GM18868 (cell line): Measurements from ENCODE around the gene LRRC56.
A peak's percentile ranks its signal among the peaks of the same experiment; 100 is the strongest.

Experiments
- ATAC-seq: cut with Tn5 transposase; IDR thresholded peaks from one replicate; pipeline ENCODE4 v1.9.1; 2021; ENCODE audit warnings: mild to moderate bottlenecking, moderate library complexity; ENCODE audit not compliant: unreplicated experiment

LRRC56 gene

DNA sequence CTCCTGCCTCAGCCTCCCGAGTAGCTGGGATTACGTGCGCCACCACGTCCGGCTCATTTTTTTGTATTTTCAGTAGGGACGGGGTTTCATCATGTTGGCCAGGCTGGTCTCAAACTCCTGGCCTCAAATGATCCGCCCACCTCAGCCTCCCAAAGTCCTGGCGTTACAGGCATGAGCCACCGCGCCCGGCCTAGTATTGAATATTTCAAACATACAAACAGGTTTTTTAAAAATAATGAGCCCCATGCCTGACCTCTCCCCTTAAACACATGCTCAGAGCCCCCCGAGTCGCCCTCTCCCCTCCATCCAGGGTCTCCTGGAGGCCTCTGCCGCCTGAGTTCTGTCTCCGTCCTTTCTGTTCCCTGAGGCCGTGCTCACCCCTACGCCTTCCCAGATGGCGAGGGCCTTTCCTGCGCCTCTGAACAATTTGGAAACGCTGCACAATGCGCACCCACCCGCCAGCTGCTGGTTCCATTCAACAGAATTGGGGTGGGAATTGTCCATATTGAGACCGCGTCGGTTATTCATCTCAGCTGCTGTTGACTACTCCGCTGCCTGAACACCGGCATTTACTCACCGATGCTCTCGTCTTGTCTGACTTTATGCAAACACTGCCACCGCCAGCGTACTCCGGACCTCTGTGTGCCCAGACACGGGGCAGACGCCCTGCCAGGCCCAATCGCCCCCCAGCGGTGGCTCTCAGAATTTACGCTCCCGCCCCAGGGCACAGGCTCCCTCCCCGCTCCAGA is 16.7 kb upstream of the LRRC56 start:
- no peak for ATAC-seq

DNA sequence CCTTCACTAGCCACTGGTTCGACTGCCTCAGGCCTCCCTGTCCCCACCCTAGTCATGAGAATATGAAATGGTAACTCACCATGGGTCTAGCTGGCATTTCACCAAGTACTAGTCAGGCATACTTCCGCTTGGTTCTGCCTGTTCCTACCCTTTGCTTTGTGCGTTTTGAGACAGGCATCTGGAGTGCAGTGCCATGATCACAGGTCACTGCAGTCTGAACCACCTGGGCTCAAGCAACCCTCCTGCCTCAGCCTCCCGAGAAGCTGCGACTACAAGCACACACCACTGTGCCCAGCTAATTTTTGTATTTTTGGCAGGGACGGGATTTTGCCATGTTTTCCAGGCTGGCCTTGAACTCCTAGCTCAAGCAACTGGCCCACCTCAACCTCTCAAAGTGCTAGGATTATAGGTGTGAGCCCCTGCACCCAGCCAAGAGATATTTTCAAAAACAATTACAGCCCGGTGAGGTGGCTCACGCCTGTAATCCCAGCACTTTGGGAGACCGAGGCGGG is 16.1 kb upstream of the LRRC56 start:
- no peak for ATAC-seq

DNA sequence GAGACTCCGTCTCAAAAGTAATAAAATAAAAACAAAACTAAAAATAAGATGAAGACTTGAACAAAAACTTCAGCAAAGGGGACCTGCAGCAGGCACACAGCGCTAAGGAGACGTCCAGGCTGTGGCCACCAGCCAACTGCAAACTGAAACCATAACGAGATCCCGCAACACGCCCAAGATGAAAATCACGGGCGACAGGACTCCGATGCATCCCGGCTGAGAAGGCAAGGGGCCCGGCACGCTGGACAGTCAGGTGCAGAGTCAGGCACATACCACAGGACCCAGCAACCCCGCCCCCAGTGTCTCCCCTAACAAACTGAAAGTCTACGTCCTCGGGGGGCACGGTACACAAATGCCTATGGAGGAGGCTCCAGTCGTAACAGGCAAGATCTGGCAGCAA is 11.1 kb upstream of the LRRC56 start:
- no peak for ATAC-seq

DNA sequence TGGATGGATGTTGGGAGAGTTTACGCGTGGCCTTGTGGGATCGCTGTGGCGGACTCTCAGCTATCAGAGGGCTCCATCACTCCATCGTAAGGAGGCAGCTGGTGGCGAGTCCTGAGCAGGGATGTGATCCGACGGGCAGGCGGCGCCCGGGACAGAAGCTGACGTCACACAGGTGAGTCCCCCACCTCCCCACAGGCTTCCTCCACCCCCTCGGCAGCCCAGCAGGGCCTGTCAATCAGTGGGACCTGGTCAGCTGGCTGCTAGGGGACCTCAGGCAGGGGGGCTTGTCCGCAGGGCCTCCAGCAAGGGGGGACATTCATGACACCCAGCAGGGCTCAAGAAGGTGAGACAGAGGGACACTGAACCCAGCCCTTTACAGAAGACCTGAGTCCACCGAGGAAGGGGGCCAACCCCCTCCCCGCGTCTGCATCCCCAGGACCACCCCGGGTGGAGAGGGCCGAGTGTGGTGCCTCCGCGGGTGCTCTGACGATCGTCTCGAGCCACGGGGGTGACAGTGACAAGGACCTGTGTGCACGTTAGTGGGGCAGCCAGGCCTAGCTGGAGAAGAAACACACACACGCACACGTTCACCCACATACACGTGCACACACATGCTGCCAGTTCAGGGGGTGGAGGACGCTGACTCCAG is 9.0 kb upstream of the LRRC56 start:
- ATAC-seq: no peak

DNA sequence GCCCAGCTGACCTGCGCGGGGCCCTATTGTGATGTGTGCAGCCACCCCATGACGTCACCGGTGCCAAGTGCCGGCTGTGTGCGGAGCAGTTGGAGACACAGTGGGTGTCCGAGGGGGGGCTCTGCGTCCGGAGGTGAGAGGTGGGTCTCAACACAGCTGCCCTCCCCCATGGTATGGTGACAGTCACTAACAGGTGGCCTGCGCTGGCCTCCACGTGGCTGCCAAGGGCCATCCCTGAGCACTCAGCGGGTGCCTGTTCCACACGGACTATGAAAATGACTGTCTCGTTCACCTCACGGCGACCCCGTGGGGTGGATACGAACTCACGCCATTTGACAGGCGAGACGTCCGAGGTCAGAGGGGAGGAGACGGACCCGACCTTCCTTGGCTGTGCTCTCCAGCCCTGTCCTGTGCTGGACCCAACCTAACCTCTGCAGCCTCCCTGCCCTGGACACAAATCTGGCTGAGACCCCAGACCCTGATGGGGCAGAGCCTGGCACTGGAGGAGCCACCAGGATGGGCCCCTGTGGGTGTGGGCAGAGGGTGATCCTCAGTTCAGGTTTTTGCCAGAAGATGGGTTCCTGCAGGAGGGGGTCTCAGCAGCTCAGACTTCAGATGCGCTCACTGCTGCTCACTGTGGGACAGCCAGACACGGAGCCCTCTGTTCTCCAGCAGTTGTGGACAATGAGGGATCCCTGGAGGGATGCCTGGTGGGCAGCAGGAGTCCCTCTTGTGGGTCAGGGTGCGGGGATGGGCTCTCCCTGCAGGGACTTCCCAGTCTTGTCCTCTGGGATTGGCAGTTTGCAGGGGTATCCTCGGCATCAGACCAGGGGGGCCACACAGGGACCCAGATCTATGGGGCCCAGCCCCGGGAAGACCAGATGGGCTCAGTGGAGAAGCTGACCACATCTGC is 8.3 kb upstream of the LRRC56 start:
- no peak for ATAC-seq

DNA sequence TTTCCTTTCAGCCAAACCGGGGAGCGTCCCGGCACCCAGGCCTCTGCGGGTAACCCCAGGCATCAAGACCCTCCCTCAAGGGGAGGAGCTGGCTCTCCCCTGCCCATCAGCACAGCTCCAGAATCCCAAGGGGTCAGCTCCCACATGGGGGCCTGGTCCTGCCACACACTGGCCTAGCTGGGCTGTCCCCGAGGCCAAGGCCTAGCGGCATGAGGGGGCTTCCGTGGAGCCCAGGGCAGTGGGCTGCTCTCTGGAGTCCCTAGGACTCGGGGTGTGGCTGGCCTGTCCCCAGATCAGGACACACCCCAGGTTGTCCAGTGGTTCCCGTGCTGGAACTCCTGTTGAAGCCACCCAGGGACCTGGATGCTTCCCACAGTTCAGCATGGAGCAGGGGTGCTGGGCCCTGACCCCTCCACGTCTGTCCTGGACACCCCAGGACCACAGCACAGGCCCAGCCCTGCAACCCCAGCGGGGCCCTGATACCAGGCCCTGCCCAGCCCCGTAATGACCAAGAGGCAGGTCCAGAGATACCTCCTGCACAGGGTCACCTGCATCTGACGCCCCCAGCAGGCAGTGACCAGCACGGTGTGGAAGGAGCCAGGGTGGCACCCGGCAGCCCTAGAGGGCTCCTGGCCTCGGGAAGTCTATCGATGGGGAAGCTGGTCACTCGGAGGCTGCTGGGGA is 7.5 kb upstream of the LRRC56 start:
- ATAC-seq: no peak

DNA sequence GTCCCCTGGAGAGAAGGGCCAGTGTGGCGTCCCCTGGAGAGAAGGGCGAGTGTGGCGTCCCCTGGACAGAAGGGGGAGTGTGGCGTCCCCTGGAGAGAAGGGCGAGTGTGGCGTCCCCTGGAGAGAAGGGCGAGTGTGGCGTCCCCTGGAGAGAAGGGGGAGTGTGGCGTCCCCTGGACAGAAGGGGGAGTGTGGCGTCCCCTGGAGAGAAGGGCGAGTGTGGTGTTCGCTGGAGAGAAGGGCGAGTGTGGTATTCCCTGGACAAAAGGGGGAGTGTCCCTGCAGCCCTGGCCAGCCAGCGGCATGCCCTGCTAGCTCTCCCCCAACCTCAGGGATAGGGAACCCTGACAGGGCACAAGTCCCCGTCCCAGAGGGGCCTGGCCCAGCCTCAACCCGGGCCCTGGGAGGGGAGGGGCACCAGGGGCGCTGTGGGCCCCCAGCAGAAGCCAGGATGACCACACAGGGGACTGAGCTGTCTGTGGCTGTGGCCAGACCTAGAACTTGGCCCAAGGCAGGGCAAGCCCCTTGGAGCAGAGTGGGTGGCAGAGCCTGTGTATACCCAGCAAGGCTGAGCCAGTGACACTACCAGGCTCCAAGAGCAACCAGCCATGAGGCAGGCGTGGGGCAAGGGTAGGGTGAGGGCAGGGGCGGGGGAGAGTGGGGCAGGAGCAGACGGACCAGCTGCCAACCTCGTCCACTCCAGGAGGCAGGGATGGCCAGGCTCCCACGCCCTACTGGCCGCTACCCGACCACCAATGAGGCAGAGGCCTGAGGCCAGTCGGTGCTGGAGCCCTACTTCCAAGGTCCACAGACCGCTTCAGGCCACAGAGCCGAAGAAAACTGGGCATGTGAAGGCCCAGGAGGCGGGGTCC is 6.1 kb upstream of the LRRC56 start:
- ATAC-seq: no peak

DNA sequence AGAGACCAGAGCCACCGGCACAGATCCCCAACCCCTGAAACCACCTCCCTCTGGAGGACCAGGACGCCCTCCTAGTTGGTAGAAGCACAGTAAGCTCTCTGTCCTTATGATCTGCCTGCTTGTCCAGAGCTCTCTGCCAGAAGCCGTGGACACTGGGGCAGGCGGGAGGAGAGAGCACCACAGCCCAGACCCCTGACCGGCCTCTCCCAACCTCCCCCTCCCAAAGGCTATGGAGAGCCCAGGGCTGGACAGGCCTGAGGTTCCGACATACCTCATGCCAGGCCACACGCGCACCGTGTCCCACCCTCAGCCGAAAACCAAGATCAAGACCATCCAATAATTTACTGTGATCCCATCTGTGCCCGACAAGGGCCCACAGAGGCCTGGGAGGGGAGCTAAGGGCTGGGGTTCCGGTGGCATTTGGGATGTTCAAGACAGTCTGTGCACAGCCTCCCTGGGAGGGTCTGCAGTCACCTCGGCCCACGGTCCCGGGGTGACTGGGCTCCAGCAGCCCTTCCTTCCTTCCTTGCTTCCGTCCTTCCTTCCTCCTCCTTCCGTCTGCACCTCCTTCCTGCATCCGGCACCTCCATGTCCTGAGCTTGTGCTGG is 5.3 kb upstream of the LRRC56 start:
- no peak for ATAC-seq

DNA sequence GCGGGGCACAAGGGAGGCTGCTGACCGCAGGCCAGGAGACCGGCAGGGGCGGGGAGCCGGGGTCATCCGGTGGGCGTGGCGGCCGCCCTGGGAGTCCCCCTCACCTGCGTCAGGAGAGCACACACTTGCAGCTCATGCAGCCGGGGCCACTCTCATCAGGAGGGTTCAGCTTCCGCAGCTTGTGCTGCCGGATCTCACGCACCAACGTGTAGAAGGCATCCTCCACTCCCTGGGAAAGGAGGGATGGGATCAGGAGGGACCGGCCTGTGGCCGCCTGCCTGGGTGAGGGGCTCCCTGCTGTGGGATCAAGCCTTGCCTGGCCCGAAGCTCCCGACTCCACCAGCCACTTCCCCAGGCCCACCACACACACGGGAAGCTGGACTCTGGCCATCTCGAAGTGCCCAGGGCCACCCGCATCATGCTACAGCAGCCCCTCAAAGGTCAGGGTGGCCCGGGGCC is 4.8 kb upstream of the LRRC56 start:
- ATAC-seq: no peak

DNA sequence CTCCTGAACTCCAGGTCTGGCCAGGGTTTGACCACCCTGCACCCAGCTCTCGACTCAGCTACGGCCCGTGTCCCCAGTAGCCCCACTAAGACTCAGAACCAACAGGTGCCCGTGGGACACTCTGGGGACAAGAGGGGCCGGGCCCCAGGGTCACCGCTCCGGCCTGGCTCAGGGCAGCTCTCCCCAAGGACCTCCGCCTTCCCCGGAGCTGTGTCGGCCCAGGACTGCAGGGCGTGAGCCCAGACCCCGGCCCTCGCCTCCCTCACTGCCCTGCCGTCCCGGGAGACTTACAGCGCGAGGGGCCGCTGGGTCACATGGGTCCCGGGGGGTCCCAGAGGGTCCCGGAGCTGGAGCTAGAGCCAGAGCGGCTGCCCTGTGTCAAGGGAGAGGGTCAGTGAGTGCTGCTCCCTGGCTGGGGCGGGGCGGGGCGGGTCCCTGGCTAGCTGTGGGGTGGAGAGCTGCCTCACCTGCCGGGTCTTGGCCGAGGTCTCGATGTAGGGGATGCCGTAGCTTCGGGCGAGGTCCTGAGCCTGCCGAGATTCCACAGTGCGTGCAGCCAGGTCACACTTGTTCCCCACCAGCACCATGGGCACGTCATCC is 4.2 kb upstream of the LRRC56 start:
- ATAC-seq: no peak

DNA sequence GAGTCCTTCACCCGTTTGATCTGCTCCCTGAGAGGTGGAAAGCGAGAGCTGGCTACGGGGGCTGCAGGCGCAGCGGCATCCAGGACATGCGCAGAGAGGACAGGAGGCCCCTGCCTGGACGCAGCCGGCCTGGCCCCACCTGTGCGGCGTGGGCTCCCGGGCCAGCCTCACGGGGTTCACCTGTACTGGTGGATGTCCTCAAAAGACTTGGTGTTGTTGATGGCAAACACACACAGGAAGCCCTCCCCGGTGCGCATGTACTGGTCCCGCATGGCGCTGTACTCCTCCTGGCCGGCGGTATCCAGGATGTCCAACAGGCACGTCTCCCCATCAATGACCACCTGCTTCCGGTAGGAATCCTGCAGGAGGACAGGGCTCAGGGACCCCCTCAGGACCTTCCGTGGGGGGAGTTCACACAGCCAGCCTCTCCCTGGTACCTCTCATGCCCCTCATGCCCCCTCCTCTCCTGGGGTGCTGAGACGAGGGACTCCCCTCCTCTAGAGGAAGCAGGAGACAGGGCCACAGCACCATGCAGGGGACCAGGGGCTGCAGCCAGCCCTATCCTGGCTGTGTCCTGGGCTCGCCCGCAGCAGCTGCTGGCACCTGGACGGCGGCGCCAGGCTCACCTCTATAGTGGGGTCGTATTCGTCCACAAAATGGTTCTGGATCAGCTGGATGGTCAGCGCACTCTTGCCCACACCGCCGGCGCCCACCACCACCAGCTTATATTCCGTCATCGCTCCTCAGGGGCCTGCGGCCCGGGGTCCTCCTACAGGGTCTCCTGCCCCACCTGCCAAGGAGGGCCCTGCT is 3.5 kb upstream of the LRRC56 start:
- no peak for ATAC-seq

DNA sequence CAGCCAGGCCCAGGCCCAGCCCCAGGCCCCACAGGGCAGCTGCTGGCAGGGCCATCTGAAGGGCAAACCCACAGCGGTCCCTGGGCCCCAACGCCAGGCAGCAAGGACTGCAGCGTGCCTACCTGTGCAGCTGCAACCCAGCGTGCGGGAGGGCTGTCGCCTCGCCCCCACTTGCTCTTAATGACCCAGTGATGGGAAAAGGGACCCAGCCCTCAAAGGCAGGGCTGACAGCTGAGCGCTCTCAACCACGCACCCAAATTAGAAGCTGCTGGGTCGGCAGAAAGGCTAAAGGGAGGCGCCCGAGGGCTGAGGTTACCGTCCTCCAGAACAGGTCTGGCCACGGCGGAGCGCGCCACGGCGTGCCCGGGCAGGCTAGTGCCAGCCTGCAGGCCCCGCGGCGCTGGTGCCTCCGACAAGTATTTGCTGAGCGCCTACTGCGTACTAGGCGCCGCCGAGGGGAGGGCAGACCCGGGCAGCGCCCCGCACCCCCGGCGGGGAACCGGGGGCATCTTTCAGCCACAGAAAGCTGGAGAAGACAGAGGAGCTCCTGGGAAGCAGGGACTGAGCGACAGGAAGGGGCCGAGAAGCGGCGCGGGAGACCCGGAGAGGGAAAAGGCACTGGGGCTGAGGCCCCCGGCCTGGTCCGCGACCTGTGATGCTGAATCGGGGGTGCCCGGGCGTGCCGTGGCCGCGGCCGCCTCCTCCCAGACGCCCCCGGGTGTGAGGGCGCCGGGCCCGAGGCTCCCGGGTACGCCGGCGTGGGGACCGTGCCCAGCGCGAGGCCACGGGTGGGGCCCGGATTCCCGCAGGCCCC is 2.7 kb upstream of the LRRC56 start:
- no peak for ATAC-seq

DNA sequence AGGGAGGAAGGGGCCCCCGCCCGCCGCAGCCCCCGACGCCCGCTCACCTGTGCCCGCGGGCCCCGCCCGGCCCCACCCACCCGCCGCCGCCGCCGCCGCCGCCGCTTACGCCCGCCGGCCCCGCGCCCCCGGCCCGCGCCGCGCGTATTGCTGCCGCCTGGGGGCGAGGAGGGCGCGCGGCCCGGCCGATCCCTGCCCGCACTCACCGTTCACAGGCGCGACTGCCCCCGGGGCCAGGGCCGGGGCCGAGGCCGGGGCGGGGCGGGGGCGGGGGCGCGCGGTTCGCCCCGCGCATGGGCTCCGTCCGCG is 2.2 kb upstream of the LRRC56 start:
- peak; percentile 11 for ATAC-seq

DNA sequence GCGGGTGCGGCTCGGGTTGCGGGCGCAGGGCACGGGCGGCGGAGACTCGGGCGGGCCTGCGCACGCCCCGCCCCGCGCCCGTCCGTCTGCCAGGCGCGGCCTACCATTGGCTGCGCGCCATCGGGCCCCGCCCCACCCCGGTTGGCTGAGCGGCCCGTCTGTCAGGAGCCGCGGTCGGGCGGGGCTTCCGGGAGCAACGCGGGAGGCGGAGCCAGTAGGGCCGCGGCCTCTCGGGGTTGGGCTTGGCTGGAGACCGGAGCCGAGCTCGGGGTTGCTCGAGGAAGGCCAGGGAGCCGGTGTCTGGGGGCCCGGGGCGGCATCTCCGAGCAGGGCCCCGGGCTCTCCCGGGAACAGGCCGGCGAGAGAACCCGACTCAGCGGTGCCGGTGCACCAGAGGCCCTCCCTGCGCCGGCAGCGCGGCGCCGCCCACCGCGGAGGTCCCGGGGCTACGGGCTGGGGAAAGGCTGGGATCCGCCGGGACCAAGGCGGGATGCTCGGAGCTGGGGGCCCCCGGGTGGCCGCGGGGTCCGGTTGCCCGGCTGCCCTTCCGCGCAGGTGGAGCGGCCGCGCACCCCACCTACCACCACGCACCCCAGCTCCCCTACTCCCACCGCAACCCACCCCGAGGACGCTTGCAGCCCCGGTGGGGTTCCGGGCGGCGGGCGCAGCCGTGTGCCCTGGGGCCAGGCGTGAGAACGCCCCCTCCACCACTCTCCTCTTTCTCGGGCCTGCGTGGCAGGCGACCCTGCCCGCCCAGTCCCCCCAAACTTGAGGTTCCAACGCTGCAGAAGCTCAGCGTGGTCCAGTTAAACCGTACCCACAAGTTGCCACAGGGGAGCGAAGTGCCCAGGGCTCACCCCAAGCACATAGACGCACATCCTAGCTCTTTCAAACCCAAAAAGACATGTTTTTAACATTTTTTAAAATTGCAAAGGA is 1.5 kb upstream of the LRRC56 start, which contains the start of gene HRAS:
Gene HRAS (minus strand): TSS at position 58 of the 936 bp plus-strand sequence.
- ATAC-seq: peak; percentile 81

DNA sequence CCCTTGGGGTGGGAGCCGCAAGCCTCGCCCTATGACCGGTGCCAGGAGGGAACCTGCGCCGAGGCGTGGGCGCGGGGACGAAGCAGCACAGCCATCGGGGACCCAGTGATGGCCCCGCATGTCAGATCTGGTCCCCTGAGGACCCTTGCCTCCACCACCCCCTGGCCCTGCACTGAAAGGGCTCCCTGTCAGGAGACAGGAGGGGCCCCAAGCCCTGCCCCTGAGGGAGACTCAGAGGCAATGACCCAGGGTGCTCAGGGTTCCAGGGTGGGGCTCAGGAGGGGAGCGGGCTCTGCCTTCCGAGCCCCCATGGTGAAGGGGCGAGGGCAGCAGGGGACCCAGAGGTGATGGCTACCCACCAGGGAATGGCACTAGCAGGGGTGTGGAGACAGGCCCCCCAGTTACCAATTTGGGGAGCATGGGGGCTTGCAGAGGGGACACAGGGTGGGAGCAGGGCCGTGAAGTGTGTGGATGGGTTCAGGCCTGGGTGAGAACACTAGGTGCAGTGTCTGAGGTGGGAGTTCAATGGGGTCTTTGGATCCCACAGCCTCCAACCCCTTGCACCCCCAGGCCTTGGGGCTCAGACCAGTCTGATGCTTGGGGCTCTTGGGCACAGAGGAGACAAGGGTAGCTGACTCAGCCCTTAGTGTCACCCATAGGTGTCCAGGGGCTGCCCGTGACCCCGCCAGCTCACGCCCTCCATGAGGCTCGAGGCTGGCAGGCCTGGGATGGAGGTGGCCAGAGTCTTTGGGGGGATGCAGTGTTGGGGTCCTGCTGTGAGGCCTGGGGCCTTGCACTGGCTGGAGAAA is 499 bp downstream of the LRRC56 start:
- no peak for ATAC-seq
